GM13976 (cell line): ENCODE data around the gene MRPL53.
A peak's percentile ranks its signal among the peaks of the same experiment; 100 is the strongest.
"Not testable (repeated sequence)": the region's sequence is repeated elsewhere in the genome, so short reads cannot be mapped to it uniquely, and the experiment has no call there.

Experiments used
- DNase-seq: peaks from one replicate; pipeline ENCODE4 v3.0.0; 2012; ENCODE audit warnings: low spot score
- in situ Hi-C: fragments of 300-500 bp; cut with MboI; formaldehyde crosslinking; loops from one replicate; pipeline ENCODE4 v1.12.0; 2022; ENCODE audit warnings: low sequenced_read_pairs, mixed read lengths, inconsistent platforms; ENCODE audit not compliant: unreplicated experiment
- TF ChIP-seq, protein P1 (sequence below): IDR thresholded peaks from 2 replicates; pipeline ENCODE4 v1.5.1; 2012; ENCODE audit warnings: borderline replicate concordance, mild to moderate bottlenecking; ENCODE audit not compliant: insufficient read depth; ENCODE audit errors: extremely low read depth, missing control alignments, control extremely low read depth

Gene MRPL53

DNA sequence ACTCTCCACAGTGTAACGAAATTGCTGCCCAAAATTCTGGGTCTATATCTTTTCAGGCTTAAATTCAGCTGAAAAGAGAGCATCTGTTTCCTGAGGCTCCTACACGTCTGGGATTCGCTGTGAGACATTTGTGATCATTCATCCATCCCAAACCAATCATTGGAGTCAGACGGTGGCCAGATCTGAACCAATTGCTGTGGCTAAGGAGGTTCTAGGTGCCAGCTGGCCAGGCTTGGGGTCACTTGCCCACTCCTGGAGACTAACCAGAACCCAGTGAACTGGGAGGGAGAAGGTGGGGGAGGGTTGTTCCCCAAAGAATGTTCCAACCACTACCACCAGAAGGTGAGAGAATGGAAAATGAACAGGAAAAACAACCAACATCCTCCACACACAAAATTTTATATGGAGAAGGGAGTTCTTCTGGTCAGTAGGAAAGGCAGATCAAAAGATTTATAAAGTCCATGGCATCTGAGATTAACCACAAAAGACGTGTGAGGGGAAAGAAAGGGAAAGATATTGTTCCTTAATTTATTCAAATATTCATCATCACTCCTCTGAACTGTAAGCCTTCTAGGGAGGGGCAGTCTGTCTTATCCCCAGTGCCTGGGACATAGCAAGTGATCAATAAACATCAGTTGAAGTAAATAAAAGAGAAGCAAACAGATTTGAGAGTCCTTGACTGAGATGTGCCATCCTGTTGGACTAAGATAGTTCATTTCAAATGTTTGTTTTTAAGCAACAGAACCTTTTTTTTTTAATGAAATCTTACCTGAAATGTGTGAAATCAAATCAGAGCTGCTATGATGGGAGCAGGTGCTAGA is 27.8 kb downstream of the MRPL53 start:
- DNase-seq = no peak
- in situ Hi-C loops = no loop called here
- TF ChIP-seq, protein P1, sequence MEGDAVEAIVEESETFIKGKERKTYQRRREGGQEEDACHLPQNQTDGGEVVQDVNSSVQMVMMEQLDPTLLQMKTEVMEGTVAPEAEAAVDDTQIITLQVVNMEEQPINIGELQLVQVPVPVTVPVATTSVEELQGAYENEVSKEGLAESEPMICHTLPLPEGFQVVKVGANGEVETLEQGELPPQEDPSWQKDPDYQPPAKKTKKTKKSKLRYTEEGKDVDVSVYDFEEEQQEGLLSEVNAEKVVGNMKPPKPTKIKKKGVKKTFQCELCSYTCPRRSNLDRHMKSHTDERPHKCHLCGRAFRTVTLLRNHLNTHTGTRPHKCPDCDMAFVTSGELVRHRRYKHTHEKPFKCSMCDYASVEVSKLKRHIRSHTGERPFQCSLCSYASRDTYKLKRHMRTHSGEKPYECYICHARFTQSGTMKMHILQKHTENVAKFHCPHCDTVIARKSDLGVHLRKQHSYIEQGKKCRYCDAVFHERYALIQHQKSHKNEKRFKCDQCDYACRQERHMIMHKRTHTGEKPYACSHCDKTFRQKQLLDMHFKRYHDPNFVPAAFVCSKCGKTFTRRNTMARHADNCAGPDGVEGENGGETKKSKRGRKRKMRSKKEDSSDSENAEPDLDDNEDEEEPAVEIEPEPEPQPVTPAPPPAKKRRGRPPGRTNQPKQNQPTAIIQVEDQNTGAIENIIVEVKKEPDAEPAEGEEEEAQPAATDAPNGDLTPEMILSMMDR = no peak

DNA sequence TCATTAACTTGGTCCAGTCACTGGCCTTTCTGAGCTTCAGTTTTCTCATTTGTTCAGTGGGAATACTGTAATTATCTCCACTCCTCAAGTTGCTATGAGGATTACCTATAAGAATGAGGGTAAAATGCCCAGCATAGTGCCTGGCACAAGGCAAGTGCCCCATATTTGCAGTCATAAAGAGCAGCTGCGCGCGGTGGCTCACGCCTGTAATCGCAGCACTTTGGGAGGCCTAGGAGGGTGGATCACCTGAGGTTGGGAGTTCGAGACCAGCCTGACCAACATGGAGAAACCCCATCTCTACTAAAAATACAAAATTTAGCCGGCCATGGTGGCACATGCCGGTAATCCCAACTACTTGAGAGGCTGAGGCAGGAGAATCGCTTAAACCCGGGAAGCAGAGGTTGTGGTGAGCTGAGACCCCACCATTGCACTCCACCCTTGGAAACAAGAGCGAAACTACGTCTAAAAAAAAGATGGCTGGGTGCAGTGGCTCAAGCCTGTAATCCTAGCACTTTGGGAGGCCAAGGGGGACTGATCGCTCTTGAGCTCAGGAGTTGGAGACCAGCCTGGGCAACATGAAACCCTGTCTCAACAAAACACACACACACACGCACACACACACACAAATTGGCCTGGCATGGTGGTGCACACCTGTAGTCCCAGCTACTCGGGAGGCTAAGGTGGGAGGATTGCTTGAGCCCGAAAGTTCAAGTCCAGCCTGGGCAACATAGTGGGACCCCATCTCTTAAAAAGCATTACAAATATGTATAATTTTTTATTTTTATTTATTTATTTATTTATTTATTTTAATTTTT is 29.8 kb downstream of the MRPL53 start:
- DNase-seq, in situ Hi-C loops: not testable (repeated sequence)

DNA sequence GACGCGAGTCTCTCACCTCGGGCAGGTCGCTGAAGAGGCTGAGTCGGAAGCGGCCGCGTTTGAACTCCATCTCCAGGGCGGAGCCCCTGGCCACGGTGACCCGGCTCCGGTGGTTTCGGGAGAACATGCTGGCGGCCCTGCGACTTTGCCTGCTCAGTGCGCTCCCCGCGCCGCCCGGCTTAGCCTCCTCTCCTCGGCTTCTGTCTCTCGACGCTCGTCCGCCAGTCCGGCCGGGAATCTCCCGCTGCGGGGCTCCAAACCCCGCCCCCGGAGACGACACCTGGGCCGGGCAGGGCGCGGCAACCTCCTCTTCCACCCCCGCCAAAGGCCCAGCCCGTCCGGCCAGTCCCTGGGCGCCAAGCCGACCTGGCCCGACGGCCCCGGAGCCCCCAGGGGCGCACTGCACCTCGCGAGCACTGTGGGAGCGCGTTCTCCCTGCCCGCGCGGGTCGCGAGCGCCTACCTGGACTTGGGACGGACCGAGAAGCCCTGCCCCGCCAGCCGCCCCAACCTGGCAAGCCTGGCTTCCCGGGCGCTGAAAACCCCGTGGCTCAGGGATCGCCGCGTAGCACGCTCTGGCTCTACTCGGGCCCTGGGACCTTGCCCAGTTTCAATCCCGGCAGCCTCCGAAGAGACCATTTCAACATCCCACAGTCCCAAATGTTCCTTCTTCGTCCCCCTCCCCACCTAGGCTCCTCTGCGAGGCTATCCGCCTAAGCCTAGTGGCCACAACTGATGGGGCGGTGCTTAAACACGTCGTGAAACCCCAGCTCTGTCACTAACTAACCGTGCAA is 30.6 kb downstream of the MRPL53 start, which contains the start of gene RTKN:
Gene RTKN, minus strand, starts transcription at position 248 of the 793 bp plus-strand sequence. Its CDS starts 121 bp downstream, at position 127.
- in situ Hi-C loops = no loop called here
- TF ChIP-seq, protein P1 = no peak
- DNase-seq = peak; percentile 68

DNA sequence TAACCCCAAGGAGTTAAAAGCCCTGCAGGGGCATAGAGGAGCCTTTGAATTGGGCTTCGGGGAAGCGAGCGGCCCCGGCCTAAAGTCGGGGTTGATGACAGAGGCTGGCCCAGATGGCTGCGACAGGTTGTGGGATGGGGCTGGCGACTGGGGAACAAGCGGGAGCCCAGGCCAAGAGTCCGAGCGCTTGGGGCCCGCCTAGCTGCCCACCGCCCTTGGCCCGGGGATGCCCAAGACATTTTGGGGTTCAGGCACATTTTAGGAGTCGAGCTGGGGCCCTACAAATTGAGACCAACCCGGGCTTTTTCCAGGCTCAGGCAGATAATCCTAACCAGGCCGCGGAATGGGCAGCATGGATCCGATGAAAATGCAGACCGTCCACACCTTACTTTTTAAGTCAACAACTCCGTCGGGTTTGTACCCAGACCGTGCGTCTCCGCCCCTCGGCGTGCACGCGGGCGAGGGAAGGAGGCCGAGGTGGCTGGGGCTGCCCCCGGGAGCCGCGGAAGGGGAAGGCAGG is 31.2 kb downstream of the MRPL53 start:
- in situ Hi-C loops = no loop called here
- no peak for DNase-seq
- TF ChIP-seq, protein P1 = no peak

DNA sequence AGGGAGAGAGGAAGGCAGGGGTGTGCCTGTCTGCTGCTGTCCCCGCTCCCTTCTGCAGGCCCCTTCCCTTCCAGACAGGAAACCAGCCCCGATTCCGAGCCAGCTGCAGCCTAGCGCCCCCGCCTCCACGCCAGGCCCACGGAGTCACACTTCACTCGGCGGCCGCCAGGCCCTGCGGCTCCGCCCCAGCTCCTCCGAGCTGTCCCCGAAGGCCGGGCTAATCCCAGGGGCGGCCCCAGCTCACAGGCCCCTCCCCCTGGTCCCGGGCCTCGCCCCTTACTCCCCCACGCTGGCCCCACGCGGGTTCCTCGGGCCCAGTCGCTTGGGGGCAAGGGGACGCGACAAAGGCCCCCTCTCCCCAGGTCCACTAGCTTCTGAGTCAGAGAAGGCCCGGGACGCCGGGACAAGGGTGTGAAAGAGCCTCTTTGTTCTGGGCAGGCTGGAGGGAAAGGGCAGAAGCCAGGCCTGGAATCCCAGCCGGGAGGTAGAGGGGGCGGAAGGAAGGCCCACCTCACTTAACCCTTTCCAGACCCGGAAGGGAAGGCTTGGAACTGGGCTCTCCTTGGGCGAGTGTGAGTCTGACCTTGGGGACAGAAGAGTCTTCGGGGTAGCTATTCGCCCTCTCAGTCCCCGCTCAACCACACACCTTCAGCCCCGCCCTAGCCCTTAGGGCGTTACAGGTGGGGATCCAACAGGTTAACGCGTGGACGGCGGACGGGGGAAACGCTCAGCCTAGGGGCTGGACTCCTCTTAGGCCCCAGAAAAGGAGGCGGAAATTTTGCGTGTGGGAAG is 31.9 kb downstream of the MRPL53 start:
- in situ Hi-C loops = no loop called here
- TF ChIP-seq, protein P1 = peak; percentile 11
- peak; percentile 97 for DNase-seq

DNA sequence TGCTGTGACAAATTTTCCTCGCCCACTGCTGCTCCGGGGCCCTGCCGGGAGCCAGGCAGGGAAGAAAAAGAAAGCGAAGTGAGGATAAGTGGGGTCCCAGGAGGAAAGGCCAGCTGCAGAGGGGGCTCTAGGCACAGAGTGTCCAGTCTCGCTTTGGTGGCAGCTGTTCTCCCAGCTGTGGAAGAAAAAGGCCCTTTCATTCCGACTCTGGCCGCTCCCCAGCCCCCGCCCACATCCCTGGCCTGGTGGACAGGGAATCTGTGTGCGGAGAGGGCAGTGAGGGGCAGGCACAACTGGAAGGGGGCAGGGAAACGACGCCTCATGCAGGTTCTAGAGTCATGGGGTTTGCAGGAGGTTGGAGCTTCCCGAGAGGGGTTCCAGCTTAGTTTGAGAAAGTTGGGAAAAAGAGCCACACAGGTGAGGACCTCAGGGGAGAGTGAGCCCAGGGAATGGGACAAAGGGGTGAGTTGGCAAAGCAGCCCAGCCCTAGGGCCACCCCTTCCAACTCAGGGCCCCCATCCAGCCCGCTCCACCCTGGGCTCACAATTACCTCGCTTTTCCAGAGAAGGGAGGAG is 32.6 kb downstream of the MRPL53 start:
- DNase-seq = no peak
- in situ Hi-C loops = no loop called here
- TF ChIP-seq, protein P1 = no peak
